Stomach (tissue), 4 donors: ENCODE results near the gene GALNT18.

Source experiments
- CTCF ChIP-seq, 7 experiments: fragments of 450-650 bp in 4 of 7; fragments of 200-600 bp in 3 of 7; sonication (generic) in 3 of 7; IDR thresholded peaks; one replicate each; pipeline ENCODE4 v1.5.1; 2016 to 2019; ENCODE audit warnings: antibody characterized with exemption in 7 of 7, control low read depth in 2 of 7, mild to moderate bottlenecking in 1 of 7
- POLR2AphosphoS5 ChIP-seq, 3 donors: sonication (generic); formaldehyde crosslinking; IDR thresholded peaks; one replicate each; pipeline ENCODE4 v1.6.1; 2016; ENCODE audit warnings: antibody characterized with exemption in 3 of 3

- TF ChIP-seq CTCF (IDR thresholded peaks at IDR 0.05) (no peak), POLR2AphosphoS5 (IDR thresholded peaks at IDR 0.05) (no peak)
Observed at GRCh38 chr11:11430431-11430830, 191.4 kb downstream of the GALNT18 start.
